AG08395 (cell line): ENCODE measurements around the gene GTF2H3.
A peak's percentile ranks its signal among the peaks of the same experiment; 100 is the strongest.
"Not testable (repeated sequence)": the region's sequence is repeated elsewhere in the genome, so short reads cannot be mapped to it uniquely, and the experiment has no call there.

ENCODE experiments used
- DNase-seq: peaks from one replicate; pipeline ENCODE4 v3.0.0; 2012; ENCODE audit warnings: mixed read lengths, low spot score

The GTF2H3 gene

DNA sequence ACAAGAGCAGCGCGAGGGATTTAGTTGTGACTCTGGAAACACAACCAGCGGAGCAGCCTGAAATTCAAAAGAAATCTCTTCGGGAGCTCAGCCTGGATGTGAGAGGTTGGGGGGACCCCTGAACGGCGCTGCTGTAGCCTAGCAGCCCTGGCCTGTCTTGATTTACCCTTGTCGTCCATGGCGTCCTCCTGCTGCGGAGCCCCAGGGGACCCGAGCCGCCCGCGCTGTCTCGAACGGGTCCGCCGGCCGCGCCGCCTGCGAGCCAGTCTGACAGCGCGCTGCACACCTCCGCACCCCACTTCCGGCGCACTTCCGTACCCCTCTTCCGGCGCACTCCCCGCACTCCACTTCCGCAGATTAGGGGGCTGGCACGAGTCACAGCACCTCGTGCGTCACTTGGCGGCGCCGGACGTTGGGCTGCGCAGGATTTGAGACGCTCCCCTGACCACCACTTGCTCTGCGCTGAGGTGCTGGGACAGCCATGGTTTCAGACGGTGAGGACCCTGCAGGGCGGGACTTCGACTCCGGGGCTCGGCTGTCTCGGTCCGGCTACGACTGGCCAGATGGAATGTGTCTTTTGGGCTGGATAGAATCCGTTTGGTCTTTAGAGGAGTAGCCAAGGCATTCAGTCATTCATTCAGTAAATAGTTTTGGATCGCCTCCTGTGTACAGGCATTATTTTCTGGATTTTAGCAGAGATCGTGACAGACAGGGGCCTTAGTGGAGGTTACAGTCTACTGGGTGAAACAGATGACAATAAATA lies at the start of gene GTF2H3, which contains the start of gene EIF2B1:
Gene GTF2H3 (plus strand): TSS at position 451 of the 763 bp plus-strand sequence. CDS start 31 bp downstream, at position 482.
Gene EIF2B1 (minus strand): TSS at position 308 of the 763 bp plus-strand sequence. CDS start 129 bp downstream, at position 179.
- peak; percentile 99 for DNase-seq

DNA sequence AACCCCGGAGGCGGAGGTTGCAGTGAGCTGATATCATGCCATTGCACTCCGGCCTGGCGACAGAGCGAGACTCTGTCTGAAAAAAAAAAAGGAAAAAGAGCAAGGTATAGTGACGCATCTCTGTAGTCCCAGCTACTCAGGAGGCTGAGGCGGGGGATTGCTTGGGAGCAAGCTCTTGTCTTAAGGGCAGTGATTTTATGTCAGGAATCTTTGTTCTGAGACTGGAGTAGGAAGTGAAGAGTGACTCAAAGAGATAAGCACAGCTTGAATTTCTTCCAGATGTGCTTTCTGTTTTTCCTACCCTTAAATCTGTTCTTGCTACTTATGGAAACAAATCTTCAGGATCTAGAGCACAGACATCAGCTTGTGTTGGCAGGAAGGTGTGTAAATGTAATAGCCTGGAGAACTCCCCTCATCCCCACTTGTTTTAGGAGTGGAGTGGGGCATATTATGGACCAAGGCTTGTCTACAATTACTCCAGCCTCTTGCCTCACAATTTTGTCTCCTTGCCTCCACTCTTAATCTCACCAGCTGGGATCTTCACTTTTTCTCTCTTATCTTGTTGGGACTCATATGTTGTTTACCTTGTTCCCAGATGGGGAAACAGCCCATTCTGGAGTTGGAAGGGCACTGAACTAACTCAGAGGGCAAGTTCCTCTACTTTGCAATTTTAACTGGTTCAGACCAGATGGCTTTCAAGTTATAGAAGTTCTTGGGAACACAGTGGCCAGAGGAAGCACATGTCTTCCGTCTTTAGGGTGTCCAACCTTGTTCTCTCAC lies 41.7 kb upstream of the GTF2H3 start:
- no peak for DNase-seq

DNA sequence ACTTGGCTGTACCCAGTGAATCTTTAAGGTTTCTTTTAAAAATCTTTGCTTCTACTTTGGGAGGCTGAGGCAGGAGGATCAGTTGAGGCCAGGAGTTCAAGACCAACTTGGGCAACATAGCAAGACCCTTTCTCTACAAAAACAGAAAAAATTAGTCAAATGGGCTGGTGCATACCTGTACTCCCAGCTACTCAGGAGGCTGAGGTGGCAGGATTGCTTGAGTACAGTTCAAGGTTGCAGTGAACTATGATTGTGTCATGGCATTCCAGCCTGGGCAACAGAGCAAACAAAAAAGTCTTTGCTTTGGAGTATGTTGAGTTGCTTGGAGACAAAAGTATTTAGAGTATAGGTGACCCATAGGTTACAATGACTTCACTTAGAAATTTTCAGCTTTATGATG lies 37.9 kb upstream of the GTF2H3 start:
- DNase-seq = no peak

DNA sequence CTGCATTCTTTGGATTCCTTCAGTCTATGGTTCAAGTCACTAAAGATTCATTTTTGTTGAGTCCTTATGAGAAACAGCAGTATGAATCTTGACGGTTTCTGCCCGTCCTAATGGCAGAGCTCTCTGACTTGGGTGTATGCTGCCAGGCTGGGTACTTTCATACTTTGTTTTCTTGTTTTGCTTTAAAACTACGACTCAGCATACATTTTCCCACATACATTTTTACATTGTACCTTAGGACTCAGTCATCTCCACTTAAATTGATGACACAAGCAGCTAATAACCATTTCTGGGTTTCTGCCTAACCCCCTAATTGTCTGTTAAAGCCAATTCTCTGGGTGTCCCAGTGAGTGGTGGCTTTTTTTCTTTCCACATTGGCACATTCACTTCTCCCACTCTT lies 36.5 kb upstream of the GTF2H3 start:
- no peak for DNase-seq

DNA sequence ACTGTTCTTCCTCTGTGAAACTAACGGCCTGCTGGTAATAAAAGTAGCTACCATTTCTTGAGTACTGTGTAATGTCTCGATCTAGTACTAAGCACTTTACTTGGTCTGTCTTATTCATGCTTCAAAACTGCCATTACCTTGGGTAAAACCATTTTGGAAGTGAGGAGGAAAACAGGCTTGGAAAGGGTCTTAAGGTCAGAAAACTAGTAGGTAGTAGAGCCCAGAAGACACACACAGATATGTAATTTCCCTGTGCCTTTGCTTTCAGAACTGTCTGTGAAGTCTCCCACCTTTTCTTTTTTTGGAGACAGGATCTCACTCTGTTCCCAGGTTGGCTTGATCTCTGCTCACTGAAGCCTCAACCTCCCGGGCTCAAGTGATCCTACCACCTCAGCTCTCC lies 35.1 kb upstream of the GTF2H3 start:
- DNase-seq = no peak

DNA sequence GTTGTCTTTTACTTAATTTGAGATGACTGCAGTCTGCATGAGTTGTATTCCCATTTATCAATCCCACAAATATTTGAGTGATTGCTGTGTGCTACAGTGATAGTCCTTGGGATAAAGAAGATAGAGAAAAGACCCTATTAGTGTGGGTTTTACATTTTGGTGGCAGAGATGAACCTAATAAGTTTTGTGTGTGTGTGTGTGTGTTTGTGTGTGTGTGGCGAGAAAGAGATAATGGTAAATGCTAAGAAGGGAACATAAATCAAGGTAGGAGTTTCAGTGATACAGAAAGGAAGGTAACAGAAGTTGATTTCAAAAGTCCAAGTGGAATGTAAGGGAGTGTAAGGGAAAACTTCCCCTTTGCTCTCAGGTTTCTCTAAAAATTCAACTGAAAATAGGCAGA lies 34.3 kb upstream of the GTF2H3 start:
- no peak for DNase-seq

DNA sequence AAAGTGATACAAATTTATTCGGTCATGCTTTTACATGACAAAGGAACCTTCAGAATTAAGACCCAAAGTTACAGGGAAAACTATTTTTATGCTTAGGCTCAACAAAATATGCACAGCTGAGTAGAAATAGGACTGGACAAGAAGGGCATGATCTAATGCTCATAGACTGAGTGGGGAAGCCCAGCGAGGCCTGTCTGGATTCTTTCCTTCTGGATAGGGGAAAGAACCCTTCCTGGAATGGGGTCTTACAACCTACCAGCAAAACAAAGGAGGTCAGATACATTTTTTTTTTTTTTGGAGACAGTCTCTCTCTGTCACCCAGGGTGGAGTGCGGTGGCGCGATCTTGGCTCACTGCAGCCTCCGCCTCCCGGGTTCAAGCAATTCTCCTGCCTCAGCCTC lies 33.9 kb upstream of the GTF2H3 start:
- no peak for DNase-seq

DNA sequence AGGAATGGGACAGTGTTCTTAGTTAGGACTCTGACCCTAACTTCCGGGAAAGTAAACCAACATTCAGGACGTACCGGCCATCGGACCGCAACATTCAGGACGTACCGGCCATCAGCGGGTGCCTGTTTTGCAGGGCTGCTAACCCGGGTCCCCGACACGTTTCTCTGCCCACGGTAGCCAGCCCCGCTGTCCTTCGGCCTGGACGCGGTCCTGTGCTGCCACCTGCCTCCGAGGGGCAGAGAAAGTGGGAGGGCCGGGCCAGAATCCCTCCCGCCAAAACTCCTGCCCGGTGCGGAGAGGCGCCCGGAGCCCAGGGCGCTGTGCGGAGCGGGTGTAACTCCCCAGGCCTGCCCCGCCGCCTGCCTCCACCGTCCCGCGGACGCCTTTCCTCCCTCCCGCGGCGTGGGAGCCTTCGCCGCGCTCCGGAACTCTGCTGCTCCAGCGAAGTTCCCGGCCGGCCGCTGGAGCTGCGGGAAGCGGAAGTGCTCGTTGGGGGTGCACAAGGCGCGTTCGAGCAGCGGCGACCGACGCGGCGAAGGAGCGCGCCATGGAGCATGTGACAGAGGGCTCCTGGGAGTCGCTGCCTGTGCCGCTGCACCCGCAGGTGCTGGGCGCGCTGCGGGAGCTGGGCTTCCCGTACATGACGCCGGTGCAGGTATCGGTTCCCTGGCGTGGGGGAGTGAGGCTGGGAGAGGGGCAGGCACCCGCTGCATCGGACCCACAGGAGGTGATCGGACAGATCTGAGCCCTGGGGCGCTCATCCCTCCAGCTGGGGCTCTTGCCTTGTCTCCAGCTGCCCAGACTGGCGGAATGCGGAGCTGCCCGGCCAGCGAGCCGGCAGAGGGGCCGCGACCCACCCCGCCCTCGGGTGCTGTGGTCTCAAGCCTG lies 31.8 kb upstream of the GTF2H3 start, which contains the start of gene DDX55:
Gene DDX55 (plus strand): TSS at position 498 of the 888 bp plus-strand sequence. CDS start 50 bp downstream, at position 548.
- DNase-seq = peak; percentile 87

DNA sequence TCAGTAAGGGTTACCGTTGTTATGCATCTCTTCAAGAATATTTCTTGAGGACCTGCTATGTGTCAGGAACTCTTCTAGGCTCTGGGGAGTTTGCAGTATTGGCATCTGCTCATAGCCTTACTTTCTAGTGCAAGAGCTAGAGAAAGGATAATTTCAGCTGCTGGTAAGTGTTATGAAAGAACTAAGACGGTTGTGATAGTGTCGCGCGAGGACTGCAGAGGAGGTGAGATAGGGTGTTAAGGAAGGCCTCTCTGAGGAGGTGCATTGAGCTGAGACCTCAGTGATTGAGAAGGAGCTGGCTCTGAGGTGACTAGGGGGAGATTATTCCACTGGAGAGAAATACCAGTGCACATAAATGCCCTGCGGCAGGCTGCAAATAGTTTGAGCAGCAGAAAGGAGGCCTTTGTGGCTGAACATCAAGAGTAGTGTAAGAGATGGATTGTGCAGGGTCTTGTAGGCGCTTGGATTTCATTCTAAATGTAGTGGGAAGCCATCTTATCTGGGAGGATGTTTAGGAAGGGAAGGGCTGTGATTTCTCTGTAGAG lies 30.9 kb upstream of the GTF2H3 start:
- DNase-seq = no peak

DNA sequence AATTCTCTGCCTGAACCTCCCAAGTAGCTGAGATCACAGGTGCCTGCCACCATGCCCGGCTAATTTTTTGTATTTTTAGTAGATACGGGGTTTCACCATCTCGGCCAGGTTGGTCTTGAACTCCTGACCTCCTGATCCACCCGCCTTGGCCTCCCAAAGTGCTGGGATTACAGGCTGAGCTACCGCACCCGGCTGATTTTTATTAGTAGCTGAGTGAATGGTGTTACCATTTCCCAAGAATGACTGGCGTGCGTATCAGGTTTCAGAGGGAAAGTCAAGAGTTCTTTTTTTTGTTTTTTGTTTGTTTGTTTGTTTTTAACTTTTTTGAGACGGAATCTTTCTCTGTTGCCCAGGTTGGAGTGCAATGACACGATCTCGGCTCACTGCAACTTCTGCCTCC lies 30.1 kb upstream of the GTF2H3 start:
- not testable (repeated sequence) for DNase-seq

DNA sequence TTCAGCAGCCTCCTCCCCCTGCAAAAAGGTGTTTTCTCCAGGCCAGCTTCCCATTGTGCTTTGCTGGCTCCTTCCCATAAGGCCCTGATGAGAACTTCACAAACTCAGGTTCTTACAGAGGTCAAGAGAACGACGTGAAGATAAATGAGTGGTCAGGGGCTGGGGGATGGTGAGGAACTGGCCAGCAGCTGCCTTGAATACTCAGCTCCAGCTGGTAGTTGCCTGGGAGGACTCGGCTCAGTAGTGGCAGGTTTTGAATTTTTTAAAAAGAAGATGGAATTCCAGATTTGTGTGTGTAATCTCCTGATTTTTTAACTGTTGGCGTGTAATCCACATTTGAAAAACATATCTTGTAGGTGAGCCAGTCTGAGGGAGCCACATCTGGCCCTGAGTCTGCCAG lies 25.9 kb upstream of the GTF2H3 start:
- DNase-seq = no peak

DNA sequence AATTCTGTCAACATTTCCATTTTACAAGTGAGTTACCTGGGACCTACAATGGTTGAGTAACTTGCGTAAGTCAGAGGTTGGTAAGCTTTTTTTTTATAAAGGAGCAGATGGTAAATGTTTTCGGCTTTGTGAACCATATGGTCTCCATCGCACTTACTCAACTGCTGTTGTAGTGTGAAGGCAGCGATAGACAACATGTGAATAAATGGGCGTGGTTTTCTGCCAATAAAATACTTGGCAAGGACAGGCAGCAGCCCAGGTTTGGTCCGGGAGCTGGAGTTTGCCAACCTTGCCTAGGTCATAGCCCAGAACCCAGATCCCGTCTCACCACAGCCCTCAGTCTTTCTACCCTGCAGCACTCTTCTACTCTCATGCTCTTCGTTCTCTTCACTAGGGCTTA lies 25.4 kb upstream of the GTF2H3 start:
- DNase-seq = no peak

DNA sequence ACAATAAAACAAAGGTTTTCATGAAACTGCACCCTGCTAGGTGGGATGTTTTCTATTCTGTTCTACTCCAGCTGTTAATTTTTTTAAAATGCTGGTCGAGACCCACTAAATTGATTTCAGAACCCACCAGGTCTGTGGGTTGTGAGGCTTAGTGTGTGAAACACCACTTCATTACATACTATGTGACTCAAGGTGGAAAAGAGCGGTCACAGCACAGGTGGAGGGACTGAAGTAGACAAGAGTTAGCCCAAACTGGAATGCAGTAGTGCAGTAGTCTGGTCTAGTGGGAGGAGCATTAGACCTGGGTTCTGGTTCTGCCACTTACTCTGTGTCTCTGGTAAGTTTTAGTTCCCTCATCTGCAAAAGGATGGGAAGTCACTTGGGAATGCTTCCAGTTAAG lies 19.5 kb upstream of the GTF2H3 start:
- no peak for DNase-seq

DNA sequence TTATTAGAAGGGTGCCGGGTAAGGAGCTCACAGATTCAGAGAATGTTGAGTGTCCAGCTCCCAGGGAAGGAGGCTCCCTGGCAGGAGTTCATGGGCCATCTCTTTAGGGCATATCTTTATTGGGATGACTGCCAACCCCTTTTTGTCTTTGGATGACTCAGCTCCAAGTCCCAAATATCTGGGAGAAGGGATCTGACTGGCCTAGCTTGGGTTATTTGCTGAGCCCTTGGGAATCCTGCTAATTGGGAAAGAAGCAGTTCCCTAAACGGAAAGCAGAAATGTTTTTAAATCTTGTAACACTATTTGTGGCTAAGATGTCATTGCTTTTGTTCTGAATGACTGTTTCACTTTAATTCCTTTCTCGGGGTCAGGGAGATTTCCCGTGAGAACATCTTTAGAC lies 19.1 kb upstream of the GTF2H3 start:
- peak; percentile 84 for DNase-seq

DNA sequence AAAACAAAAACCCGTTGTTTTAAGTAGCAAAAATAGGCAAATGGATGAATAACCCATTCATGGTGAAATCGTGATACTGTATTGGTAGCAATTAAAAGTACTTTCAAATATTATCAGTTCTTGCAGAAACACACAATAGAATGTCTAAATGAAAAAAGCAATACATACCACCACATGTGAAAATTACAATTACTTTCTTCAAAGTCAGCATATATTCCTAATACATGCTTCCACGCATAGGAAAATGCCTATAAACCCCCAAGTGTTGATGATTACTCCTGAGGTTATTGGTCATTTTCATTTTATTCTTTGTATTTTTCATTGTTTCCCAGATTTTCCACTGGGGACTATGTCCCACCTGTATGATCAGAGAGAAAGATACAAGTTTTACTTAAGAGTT lies 16.5 kb upstream of the GTF2H3 start:
- no peak for DNase-seq

DNA sequence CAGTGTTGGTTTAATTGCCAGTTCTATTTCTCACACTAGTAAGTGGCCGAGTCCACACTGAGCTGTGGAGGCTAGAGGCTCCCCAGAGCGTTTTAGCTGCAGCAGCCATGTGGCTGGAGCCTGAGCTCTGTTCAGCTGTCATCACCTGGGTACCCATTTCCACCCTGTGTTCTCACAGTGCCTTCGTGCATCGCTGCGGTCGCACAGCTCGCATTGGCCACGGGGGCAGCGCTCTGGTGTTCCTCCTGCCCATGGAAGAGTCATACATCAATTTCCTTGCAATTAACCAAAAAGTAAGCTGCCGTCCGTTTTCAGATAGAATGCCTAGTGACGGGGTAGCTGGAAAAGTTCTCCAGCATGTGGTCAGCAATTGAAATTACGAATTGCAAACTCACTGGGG lies 16.0 kb upstream of the GTF2H3 start:
- DNase-seq = no peak

DNA sequence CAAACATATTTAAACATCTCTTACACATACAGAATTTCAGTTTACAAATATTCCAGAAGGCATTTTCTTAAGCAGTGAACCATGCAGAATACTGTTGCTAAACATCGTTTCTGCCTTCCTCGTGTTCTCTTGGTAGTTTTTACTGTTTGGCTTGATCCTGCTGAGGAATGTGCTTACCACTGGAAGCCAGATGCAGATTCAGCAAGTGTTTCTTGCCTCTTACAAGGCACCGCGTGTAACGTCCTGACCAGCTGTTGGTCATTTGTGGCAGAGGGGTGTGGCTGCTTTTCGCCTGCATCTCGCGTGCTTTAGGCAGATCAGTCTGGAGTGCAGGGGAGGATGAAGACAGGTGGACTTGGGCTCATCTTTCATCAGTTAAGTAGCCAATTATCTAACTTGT lies 12.5 kb upstream of the GTF2H3 start:
- DNase-seq = peak; percentile 58

DNA sequence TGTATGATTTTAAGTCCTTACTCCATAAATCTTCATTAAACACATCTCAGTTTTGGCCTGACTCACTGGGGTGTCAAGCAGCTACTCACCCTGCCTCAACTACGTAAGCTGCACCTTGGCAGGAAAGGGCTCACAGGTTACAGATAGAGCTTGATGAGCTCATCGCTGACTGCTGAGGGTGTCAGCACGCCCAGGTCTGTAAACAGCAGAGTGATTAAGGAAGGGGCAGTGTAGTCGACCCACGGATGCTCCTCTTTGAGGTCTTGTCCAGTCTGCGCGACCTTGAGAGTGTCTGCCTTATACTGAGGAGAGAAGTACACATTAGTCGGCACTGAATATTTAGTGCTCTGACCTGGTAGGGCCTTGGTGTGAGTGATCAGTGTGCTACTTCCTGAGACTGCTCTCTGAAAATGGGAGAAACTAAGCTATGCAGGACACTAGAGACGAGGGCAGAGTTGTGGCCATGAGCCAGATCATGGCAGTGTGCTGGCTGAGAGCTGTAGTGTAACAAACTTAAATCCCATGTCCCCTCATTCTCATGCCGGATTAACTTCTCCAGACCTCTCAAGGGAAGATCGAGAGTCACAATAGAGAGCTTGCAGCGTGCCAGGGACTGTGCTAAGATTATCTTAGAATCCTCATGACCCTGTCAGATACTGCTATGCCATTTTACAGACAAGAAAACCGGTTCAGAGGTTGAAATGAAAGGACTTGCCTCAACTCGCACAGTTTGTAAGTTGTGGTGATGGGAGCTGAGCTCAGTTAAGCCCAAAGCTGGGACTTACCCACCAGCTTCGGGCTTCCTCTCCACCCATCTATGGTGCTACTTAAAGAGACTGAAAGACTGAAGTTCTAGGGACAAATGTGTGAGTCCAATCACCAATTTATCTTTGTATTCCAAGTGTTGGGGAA lies 11.8 kb upstream of the GTF2H3 start:
- DNase-seq = no peak

DNA sequence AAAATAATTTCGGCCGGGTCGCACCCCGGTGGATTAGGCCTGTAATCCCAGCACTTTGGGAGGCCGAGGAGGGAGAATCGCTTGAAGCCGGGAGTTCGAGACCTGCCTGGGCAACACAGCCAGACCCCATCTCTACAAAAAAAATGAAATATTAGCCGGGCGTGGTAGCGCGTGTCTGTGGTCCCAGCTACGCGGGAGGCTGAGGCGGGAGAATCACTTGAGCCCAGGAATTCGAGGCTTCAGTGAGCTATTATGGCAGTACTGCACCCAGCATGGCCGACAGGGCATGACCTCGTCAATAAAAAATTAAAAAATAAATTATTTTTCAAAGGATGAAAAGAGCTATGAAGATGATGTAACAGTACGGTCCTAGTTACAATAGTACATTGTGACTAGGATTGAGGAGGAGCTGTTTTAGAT lies 523 bp downstream of the GTF2H3 start:
- DNase-seq = no peak

DNA sequence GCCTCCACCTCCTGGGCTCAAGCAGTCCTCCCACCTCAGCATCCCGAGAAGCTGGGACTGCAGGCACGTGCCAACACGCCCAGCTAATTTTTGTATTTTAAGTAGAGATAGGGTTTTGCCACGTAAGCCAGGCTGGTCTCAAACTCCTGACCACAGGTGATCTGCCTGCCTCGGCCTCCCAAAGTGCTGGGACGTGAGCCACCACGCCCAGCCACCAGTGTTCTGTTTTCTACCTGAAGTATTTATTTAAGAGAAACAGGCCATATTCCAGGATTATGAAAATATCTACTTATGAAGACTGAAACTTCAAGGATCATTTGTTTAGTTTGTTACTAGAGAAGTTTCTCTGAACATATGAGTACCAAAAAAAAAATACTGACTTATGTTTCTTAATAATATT lies 10.3 kb downstream of the GTF2H3 start:
- no peak for DNase-seq

DNA sequence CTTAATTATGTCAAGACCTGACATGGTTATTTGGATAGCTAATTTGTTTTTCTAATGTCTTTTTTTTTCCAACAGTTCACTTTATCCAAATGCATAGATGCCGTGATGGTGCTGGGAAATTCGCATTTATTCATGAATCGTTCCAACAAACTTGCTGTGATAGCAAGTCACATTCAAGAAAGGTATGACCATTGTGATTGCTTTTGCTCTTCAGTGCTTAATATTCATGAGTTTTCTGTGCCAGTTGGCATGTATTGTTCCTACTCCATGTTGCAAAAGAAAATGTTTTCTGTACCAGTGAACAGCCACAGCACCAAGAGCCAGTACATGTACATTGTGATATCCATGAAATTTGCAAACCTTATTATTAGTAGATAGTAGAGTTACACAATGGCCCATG lies 11.8 kb downstream of the GTF2H3 start:
- DNase-seq = no peak
